ENCODE data around the gene TRAPPC10.
A peak's percentile ranks its signal among the peaks of the same experiment; 100 is the strongest.

TRAPPC10 gene

GRCh38 chr21:44047996-44048560, 36.0 kb downstream of the TRAPPC10 start:
- DNase-seq: no peak

GRCh38 chr21:44049182-44049581, 37.1 kb downstream of the TRAPPC10 start:
- peak; percentile 81 for DNase-seq

GRCh38 chr21:44049606-44050005, 37.5 kb downstream of the TRAPPC10 start:
- DNase-seq: no peak

GRCh38 chr21:44050276-44050675, 38.2 kb downstream of the TRAPPC10 start:
- peak; percentile 4 for DNase-seq

GRCh38 chr21:44051462-44051941, 39.4 kb downstream of the TRAPPC10 start:
- no peak for DNase-seq

- DNase-seq: peak; percentile 86
Observed at GRCh38 chr21:44052071-44052829, 40.1 kb downstream of the TRAPPC10 start.

GRCh38 chr21:44052830-44053226, 40.7 kb downstream of the TRAPPC10 start:
- no peak for DNase-seq

GRCh38 chr21:44053567-44053966, 41.5 kb downstream of the TRAPPC10 start:
- no peak for DNase-seq

GRCh38 chr21:44054710-44055109, 42.6 kb downstream of the TRAPPC10 start:
- no peak for DNase-seq

GRCh38 chr21:44057055-44057454, 44.9 kb downstream of the TRAPPC10 start:
- DNase-seq: no peak

GRCh38 chr21:44057960-44058651, 46.0 kb downstream of the TRAPPC10 start:
- DNase-seq: no peak

- DNase-seq: no peak
Observed at GRCh38 chr21:44058652-44058964, 46.5 kb downstream of the TRAPPC10 start.

GRCh38 chr21:44058981-44059380, 46.9 kb downstream of the TRAPPC10 start:
- no peak for DNase-seq

GRCh38 chr21:44059710-44060109, 47.6 kb downstream of the TRAPPC10 start:
- peak; percentile 69 for DNase-seq

GRCh38 chr21:44062380-44062779, 50.3 kb downstream of the TRAPPC10 start:
- no peak for DNase-seq

GRCh38 chr21:44063151-44063912, 51.2 kb downstream of the TRAPPC10 start:
- peak; percentile 65 for DNase-seq

GRCh38 chr21:44064852-44065403, 52.8 kb downstream of the TRAPPC10 start:
- DNase-seq: no peak

GRCh38 chr21:44065428-44065827, 53.3 kb downstream of the TRAPPC10 start:
- DNase-seq: peak; percentile 6

- no peak for DNase-seq
Observed at GRCh38 chr21:44066116-44066515, 54.0 kb downstream of the TRAPPC10 start.

- DNase-seq: no peak
Observed at GRCh38 chr21:44067011-44067839, 55.1 kb downstream of the TRAPPC10 start.

- no peak for DNase-seq
Observed at GRCh38 chr21:44070391-44070790, 58.3 kb downstream of the TRAPPC10 start.

Data from NCI-H2029 (cell line).